Thyroid gland (tissue), 4 donors: ENCODE data around the gene MDN1.

Source experiments
- CTCF ChIP-seq, 6 experiments: fragments of 200-600 bp in 3 of 6; fragments of 450-650 bp in 3 of 6; sonication (generic) in 3 of 6; IDR thresholded peaks; one replicate each; pipeline ENCODE4 v1.5.1; 2016 to 2019; ENCODE audit warnings: antibody characterized with exemption in 6 of 6, mild to moderate bottlenecking in 2 of 6, inconsistent platforms in 1 of 6, moderate library complexity in 1 of 6
- POLR2A ChIP-seq, 2 donors: fragments of 450-650 bp; IDR thresholded peaks; one replicate each; pipeline ENCODE4 v1.6.1; 2017; ENCODE audit warnings: antibody characterized with exemption in 2 of 2, mild to moderate bottlenecking in 2 of 2, moderate library complexity in 1 of 2

DNA sequence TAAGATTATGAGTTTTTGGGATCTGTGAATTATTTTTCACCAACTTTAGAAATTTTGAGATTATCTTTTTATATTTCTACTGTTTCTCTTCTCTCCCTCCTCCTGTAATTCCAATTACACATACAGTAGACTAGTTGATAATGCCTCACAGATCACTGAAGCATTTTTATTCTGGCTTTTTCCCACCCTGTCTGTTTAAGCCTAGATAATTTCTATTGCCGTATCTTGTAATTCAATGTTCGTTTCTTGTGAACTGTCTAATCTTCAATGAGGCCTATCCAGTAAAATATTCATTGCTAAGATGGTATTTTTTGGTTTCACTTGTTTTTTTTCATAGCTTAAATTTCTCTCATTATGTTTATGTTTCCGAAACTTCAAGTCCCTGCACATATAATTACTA lies 12.0 kb downstream of the MDN1 start:
- TF ChIP-seq POLR2A (IDR thresholded peaks at IDR 0.05) (no peak), CTCF (IDR thresholded peaks at IDR 0.05) (no peak)
